WTC11 (cell line): ENCODE results near the gene SCIN. TPM values are rescaled to one million over a fixed set of nuclear protein-coding genes. Genes with fewer than 3 reads are reported as not detected.
"Not testable (repeated sequence)": the region's sequence is repeated elsewhere in the genome, so short reads cannot be mapped to it uniquely, and the experiment has no call there.

ENCODE experiments used
- ATAC-seq: fragments of 200-7000 bp; cut with Tn5 transposase; 2 replicates; pipeline ENCODE4 v1.10.0; 2021; ENCODE audit warnings: mild to moderate bottlenecking, moderate library complexity
- CTCF ChIA-PET: fragments of 300-600 bp; sonication (Branson Sonifier 250); formaldehyde crosslinking; loops from one replicate; lab custom pipeline; 2021; ENCODE audit warnings: antibody characterized with exemption; lab: Charles Lee
- POLR2A ChIA-PET: fragments of 350-600 bp; sonication (Branson Sonifier 250); formaldehyde crosslinking; loops from one replicate; lab custom pipeline; 2021; ENCODE audit warnings: antibody characterized with exemption; lab: Charles Lee
- DNase-seq: peaks from one replicate; pipeline ENCODE4 v3.0.0; 2021; ENCODE audit warnings: low spot score
- H3K27ac Mint-ChIP-seq: 2 replicates; pipeline ENCODE4 v1.8.0; 2021; ENCODE audit warnings: mixed read lengths
- H3K27me3 Mint-ChIP-seq: 2 replicates; pipeline ENCODE4 v1.8.0; 2021; ENCODE audit warnings: low read depth, mild to moderate bottlenecking, moderate library complexity, mixed read lengths
- H3K36me3 Mint-ChIP-seq: 2 replicates; pipeline ENCODE4 v1.8.0; 2021; ENCODE audit warnings: mixed read lengths
- H3K4me1 Mint-ChIP-seq: 2 replicates; pipeline ENCODE4 v1.8.0; 2022; ENCODE audit warnings: mixed read lengths
- H3K4me3 Mint-ChIP-seq: 2 replicates; pipeline ENCODE4 v1.8.0; 2021; ENCODE audit warnings: mild to moderate bottlenecking, moderate library complexity, mixed read lengths
- H3K9me3 Mint-ChIP-seq: 2 replicates; pipeline ENCODE4 v1.8.0; 2021; ENCODE audit warnings: mixed read lengths
- AR ChIP-seq: fragments of 250-450 bp; sonication (Bioruptor Pico); IDR thresholded peaks from 2 replicates; pipeline ENCODE4 v1.9.0; 2021; ENCODE audit warnings: mild to moderate bottlenecking
- ATF3 ChIP-seq: sonication (generic); formaldehyde crosslinking; conservative IDR thresholded peaks from 2 replicates; pipeline ENCODE4 v1.8.1; 2022; ENCODE audit warnings: mild to moderate bottlenecking, missing genetic modification reagents
- ATF6 ChIP-seq: sonication (generic); formaldehyde crosslinking; IDR thresholded peaks from 2 replicates; pipeline ENCODE4 v1.8.1; 2023; ENCODE audit warnings: mild to moderate bottlenecking, missing genetic modification reagents
- CTCF ChIP-seq: fragments of 200-600 bp; IDR thresholded peaks from 2 replicates; pipeline ENCODE4 v1.8.0; 2022; ENCODE audit warnings: antibody characterized with exemption
- FOXJ3 ChIP-seq: sonication (generic); formaldehyde crosslinking; IDR thresholded peaks from 2 replicates; pipeline ENCODE4 v1.9.0; 2021; ENCODE audit warnings: missing genetic modification reagents, mild to moderate bottlenecking, borderline replicate concordance
- HMGA2 ChIP-seq: fragments of 250-450 bp; sonication (Bioruptor Pico); IDR thresholded peaks from 2 replicates; pipeline ENCODE4 v1.4.0; 2021; ENCODE audit warnings: mild to moderate bottlenecking, moderate library complexity
- MAX ChIP-seq: sonication (generic); formaldehyde crosslinking; IDR thresholded peaks from 2 replicates; pipeline ENCODE4 v1.8.0; 2022; ENCODE audit warnings: mild to moderate bottlenecking, missing genetic modification reagents
- NFE2L1 ChIP-seq: sonication (generic); formaldehyde crosslinking; IDR thresholded peaks from 2 replicates; pipeline ENCODE4 v1.8.1; 2023; ENCODE audit warnings: missing genetic modification reagents
- OVOL2 ChIP-seq: fragments of 250-450 bp; sonication (Bioruptor Pico); IDR thresholded peaks from 2 replicates; pipeline ENCODE4 v1.9.0; 2021; ENCODE audit warnings: mild to moderate bottlenecking, borderline replicate concordance
- SMAD4 ChIP-seq: sonication (generic); formaldehyde crosslinking; IDR thresholded peaks from 2 replicates; pipeline ENCODE4 v1.8.0; 2022; ENCODE audit warnings: mild to moderate bottlenecking, missing genetic modification reagents
- SP1 ChIP-seq: sonication (generic); formaldehyde crosslinking; conservative IDR thresholded peaks from 2 replicates; pipeline ENCODE4 v1.8.1; 2022; ENCODE audit warnings: missing genetic modification reagents
- TCF7 ChIP-seq: sonication (generic); formaldehyde crosslinking; IDR thresholded peaks from 2 replicates; pipeline ENCODE4 v1.8.0; 2022; ENCODE audit warnings: mild to moderate bottlenecking, low read depth, missing genetic modification reagents, moderate library complexity
- USF2 ChIP-seq: sonication (generic); formaldehyde crosslinking; IDR thresholded peaks from 2 replicates; pipeline ENCODE4 v1.8.1; 2023; ENCODE audit warnings: mild to moderate bottlenecking, missing genetic modification reagents, moderate library complexity
- ZBTB21 ChIP-seq: sonication (generic); formaldehyde crosslinking; IDR thresholded peaks from 2 replicates; pipeline ENCODE4 v1.8.1; 2023; ENCODE audit warnings: mild to moderate bottlenecking, missing genetic modification reagents, borderline replicate concordance
- ZNF425 ChIP-seq: fragments of 250-450 bp; sonication (Bioruptor Pico); conservative IDR thresholded peaks from 2 replicates; pipeline ENCODE4 v1.9.0; 2021; ENCODE audit warnings: mild to moderate bottlenecking
- ZNF671 ChIP-seq: fragments of 250-450 bp; sonication (Bioruptor Pico); IDR thresholded peaks from 2 replicates; pipeline ENCODE4 v1.8.0; 2021; ENCODE audit warnings: mild to moderate bottlenecking
- total RNA-seq: library from RNA; stranded (reverse); gene quantifications from 3 replicates; pipeline ENCODE4 v1.2.3, GENCODE V29; 2021

The SCIN gene
- total RNA-seq, 1 experiment from 2014 or later = 0.98 TPM

GRCh38 chr7:12524794-12525386 lies 45.6 kb upstream of the SCIN start:
- POLR2A ChIA-PET = no interaction called here

GRCh38 chr7:12526693-12527092 lies 43.8 kb upstream of the SCIN start:
- peaks cover 17% of the 10 kb centered on the region for H3K4me1 Mint-ChIP-seq
- CTCF ChIA-PET = interaction anchor here (3.1 kb wide), 1 partner anchor 96 kb away, joined by 66 read pairs; no protein-coding TSS in a partner anchor
- ATAC-seq, H3K9me3 Mint-ChIP-seq, H3K27me3 Mint-ChIP-seq, H3K4me3 Mint-ChIP-seq, DNase-seq, H3K27ac Mint-ChIP-seq, H3K36me3 Mint-ChIP-seq, POLR2A ChIA-PET: not testable (repeated sequence)

More at GRCh38 chr7:12524794-12525386, 45.6 kb upstream of the SCIN start:
- H3K9me3 Mint-ChIP-seq = no peaks in the 10 kb centered on the region
- H3K27ac Mint-ChIP-seq = no peak overlapping the region
- H3K4me1 Mint-ChIP-seq = peaks cover 7% of the 10 kb centered on the region
- H3K27me3 Mint-ChIP-seq = no peaks in the 10 kb centered on the region
- H3K36me3 Mint-ChIP-seq = no peaks in the 10 kb centered on the region
- CTCF ChIA-PET = interaction anchor here (0.5 to 3.1 kb wide), 22 partner anchors 33 to 736 kb away, joined by 3 to 66 read pairs (median 4); partner anchors contain the start of genes ARL4A and SCIN
- ATAC-seq (peak; percentile 48; the same call in 1 of the 2 replicates), DNase-seq (no peak)
- TF ChIP-seq SP1 (no peak), CTCF (peak; percentile 47; the same call in 1 of the 2 replicates), SMAD4 (CRISPR knock-in tag) (no peak), ATF3 (CRISPR knock-in tag) (no peak), HMGA2 (CRISPR knock-in tag) (peak; percentile 53)
- no peak overlapping the region for H3K4me3 Mint-ChIP-seq

GRCh38 chr7:12527670-12528069 lies 42.9 kb upstream of the SCIN start:
- peaks cover 17% of the 10 kb centered on the region for H3K4me1 Mint-ChIP-seq
- H3K27ac Mint-ChIP-seq, H3K9me3 Mint-ChIP-seq, H3K27me3 Mint-ChIP-seq, H3K4me3 Mint-ChIP-seq, ATAC-seq, CTCF ChIA-PET, DNase-seq, H3K36me3 Mint-ChIP-seq, POLR2A ChIA-PET: not testable (repeated sequence)

GRCh38 chr7:12529971-12530710 lies 40.4 kb upstream of the SCIN start:
- H3K36me3 Mint-ChIP-seq = peaks cover 6% of the 10 kb centered on the region
- peaks cover 15% of the 10 kb centered on the region for H3K9me3 Mint-ChIP-seq
- POLR2A ChIA-PET = interaction anchor here (0.9 kb wide), 1 partner anchor 41 kb away, joined by 3 read pairs; no protein-coding TSS in a partner anchor
- H3K27ac Mint-ChIP-seq = no peak overlapping the region; the same call in 1 of the 2 replicates
- CTCF ChIA-PET = interaction anchor here (1.3 to 1.8 kb wide), 3 partner anchors 11 to 93 kb away, joined by 4 to 8 read pairs (median 4); no protein-coding TSS in a partner anchor
- peak; percentile 87 for ATAC-seq
- H3K27me3 Mint-ChIP-seq = no peaks in the 10 kb centered on the region
- peaks cover 17% of the 10 kb centered on the region for H3K4me1 Mint-ChIP-seq
- no peak for DNase-seq
- H3K4me3 Mint-ChIP-seq = no peak overlapping the region; the same call in 1 of the 2 replicates
- TF ChIP-seq OVOL2 (CRISPR knock-in tag) (no peak), ZNF425 (CRISPR knock-in tag) (no peak), ZBTB21 (CRISPR knock-in tag) (no peak), ATF6 (CRISPR knock-in tag) (no peak), NFE2L1 (CRISPR knock-in tag) (no peak), MAX (CRISPR knock-in tag) (no peak), AR (CRISPR knock-in tag) (no peak), FOXJ3 (CRISPR knock-in tag) (no peak), USF2 (CRISPR knock-in tag) (no peak), TCF7 (CRISPR knock-in tag) (no peak), ZNF671 (CRISPR knock-in tag) (no peak)
